ENCODE results near the gene AJM1.

AJM1 gene

DNA sequence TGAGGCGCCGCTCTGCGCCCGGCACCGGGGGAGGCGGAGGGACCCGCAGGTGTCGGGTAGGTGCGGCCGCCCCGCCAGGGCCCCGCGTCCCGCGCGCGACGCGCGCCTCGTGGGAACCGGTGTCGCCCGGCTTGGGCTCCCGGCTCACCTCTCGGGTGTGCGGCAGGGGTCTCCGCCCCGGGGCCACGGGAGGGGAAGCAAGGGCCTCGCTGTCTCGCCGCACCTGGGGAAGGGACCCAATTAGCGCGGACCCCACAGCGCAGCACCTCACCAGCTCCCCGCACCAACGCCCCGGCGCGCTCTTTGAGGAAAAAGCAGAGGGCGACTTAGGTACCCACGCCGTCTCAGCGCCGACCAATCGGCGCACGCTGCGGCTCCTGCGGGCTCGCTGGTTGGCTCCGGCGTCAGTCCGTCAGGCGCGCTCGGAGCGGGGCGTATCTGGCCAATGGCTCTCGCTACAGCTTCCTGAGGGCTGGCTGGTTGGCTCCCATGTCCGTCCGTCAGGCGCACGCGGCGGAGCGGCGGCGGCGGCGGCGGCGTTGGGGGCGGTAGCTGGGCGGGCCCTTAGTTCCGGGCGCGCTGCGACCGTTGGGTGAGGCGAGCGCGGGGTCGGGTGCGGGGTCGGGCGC, 43.8 kb downstream of the AJM1 start, which contains the start of gene TRAF2:
Gene TRAF2, plus strand, starts transcription at position 567 of the 629 bp plus-strand sequence. CDS start 12,225 bp downstream, outside the sequence.
- TF ChIP-seq POLR2A (IDR thresholded peaks at IDR 0.05; ENCODE audit: extremely low read depth, insufficient read length) = peak; percentile 83
- TF ChIP-seq, protein P1, sequence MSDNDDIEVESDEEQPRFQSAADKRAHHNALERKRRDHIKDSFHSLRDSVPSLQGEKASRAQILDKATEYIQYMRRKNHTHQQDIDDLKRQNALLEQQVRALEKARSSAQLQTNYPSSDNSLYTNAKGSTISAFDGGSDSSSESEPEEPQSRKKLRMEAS (IDR thresholded peaks at IDR 0.05; ENCODE audit: low read depth, low read length) = peak; percentile 71
- TF ChIP-seq, protein P2, sequence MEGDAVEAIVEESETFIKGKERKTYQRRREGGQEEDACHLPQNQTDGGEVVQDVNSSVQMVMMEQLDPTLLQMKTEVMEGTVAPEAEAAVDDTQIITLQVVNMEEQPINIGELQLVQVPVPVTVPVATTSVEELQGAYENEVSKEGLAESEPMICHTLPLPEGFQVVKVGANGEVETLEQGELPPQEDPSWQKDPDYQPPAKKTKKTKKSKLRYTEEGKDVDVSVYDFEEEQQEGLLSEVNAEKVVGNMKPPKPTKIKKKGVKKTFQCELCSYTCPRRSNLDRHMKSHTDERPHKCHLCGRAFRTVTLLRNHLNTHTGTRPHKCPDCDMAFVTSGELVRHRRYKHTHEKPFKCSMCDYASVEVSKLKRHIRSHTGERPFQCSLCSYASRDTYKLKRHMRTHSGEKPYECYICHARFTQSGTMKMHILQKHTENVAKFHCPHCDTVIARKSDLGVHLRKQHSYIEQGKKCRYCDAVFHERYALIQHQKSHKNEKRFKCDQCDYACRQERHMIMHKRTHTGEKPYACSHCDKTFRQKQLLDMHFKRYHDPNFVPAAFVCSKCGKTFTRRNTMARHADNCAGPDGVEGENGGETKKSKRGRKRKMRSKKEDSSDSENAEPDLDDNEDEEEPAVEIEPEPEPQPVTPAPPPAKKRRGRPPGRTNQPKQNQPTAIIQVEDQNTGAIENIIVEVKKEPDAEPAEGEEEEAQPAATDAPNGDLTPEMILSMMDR (IDR thresholded peaks at IDR 0.05; ENCODE audit: low read depth, low read length) = no peak
- peak; percentile 79 for TF ChIP-seq MYC (IDR thresholded peaks at IDR 0.05; ENCODE audit: low read depth, low read length)
- peak within 1 kb of the TSS; percentile 80 for H3K4me3 ChIP-seq (ENCODE audit: low read depth, low read length)
- DNase-seq (ENCODE audit: low read depth) = peak; percentile 99

DNA sequence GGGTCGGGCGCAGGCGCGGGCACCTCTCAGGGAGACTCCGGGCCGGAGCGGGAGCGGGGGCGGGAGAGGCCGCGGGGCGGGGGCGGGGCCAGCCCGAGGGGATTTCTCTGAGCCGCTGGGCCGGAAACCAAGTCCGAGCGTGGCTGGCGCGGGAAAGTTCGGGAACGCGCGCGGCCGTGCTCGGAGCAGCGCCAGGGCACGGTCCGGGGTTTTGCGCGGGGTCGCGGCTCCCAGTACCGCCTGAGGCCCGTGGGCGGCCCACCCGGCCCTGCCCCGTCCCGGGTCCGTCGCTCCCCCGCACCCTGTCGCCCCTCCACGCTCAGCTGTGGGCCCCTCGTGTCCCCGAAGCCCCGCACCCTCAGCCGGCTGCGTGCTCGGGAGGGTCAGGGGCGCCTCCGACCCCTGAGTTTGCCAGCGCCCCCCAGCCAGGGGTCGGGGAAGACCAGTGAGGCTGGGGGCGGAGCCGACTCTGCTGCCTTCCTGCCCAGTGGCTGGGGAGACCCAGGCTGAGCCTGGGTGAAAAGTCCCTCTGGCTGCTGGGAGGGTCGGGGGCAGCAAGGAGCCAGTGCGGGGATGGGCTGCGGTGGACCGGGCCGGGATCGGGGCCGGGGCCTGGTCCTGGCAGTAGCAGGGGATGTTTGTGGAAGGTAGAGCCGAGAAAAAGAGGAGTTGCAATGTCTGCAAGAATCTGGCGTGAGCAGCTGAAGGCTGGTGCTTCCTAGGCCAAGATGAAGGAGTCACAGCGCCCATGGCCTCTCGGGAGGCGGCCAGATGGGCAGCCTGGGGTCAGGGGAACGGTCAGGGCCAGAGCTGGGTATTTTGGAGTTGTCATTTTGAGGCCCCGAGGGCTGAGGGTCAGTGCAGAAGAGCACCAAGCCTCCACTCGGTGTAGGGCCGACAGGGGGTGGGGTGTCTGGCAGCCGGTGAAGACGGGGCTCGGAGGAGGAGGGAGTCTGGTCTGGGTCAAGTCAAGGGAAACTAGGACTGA, 44.6 kb downstream of the AJM1 start:
- peak overlapping the region; percentile 80 for H3K4me3 ChIP-seq (ENCODE audit: low read depth, low read length)
- DNase-seq (ENCODE audit: low read depth) = peak; percentile 53
- no peak for TF ChIP-seq MYC (IDR thresholded peaks at IDR 0.05; ENCODE audit: low read depth, low read length)
- TF ChIP-seq POLR2A (IDR thresholded peaks at IDR 0.05; ENCODE audit: extremely low read depth, insufficient read length) = no peak
- TF ChIP-seq, protein P2 (IDR thresholded peaks at IDR 0.05; ENCODE audit: low read depth, low read length) = no peak

DNA sequence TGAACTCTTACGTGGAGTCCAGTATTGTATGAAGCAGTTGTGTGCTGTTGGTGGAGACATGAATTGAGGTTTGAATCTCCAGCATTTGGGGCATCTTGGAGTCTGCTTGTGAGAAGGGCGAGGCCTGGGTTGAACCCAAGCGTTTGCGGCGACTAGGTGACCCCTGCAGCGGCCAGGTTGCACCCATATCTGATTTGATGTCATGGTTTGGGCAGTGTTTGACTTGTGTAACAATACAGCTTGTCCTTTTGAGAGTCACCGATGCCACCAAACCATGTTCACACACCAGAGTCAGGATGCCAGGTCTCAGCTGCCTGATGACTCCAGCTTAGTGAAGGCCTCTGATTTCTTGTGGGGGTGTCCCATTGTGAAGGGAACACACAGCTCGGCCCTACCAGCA, 46.2 kb downstream of the AJM1 start:
- TF ChIP-seq POLR2A (IDR thresholded peaks at IDR 0.05; ENCODE audit: extremely low read depth, insufficient read length) (no peak), MYC (IDR thresholded peaks at IDR 0.05; ENCODE audit: low read depth, low read length) (no peak)
- TF ChIP-seq, protein P2 (IDR thresholded peaks at IDR 0.05; ENCODE audit: low read depth, low read length) = no peak
- TF ChIP-seq, protein P1 (IDR thresholded peaks at IDR 0.05; ENCODE audit: low read depth, low read length) = no peak
- H3K4me3 ChIP-seq (ENCODE audit: low read depth, low read length) = no peak overlapping the region
- no peak for DNase-seq (ENCODE audit: low read depth)

DNA sequence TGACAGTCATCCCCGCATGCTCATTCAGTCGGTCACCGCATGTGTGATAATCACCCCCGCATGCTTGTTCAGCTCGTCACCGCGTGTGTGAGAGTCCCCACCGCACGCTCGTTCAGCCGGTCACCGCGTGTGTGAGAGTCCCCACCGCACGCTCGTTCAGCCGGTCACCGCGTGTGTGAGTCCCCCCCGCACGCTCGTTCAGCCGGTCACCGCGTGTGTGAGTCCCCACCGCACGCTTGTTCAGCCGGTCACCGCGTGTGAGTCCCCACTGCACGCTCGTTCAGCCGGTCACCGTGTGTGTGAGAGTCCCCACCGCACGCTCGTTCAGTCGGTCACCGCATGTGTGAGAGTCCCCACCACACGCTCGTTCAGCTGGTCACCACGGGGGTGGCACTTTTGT, 47.6 kb downstream of the AJM1 start:
- no peak overlapping the region for H3K4me3 ChIP-seq (ENCODE audit: low read depth, low read length)
- no peak for DNase-seq (ENCODE audit: low read depth)
- TF ChIP-seq MYC (IDR thresholded peaks at IDR 0.05; ENCODE audit: low read depth, low read length) (no peak), POLR2A (IDR thresholded peaks at IDR 0.05; ENCODE audit: extremely low read depth, insufficient read length) (no peak)
- TF ChIP-seq, protein P2 (IDR thresholded peaks at IDR 0.05; ENCODE audit: low read depth, low read length) = no peak
- TF ChIP-seq, protein P1 (IDR thresholded peaks at IDR 0.05; ENCODE audit: low read depth, low read length) = no peak

DNA sequence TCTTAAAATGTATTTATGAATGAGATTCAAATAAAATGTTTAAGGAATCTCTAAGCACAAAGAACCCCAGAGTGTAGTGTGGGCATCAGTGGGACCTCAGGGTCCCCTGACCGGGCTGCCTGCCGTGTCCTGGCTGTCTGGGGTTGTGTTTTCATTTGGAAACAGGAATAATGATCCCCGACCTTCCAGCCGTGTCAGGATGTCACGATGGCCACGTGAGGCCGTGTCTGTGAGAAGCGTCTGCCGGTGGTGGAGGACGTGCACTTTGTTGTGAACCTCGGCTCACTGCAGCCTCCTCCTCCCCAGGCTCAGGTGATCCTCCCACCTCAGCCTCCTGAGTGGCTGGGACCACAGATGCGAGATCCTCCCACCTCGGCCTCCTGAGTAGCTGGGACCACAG, 48.4 kb downstream of the AJM1 start:
- no peak for DNase-seq (ENCODE audit: low read depth)
- H3K4me3 ChIP-seq (ENCODE audit: low read depth, low read length) = no peak overlapping the region
- TF ChIP-seq MYC (IDR thresholded peaks at IDR 0.05; ENCODE audit: low read depth, low read length) (no peak), POLR2A (IDR thresholded peaks at IDR 0.05; ENCODE audit: extremely low read depth, insufficient read length) (no peak)
- TF ChIP-seq, protein P2 (IDR thresholded peaks at IDR 0.05; ENCODE audit: low read depth, low read length) = no peak
- TF ChIP-seq, protein P1 (IDR thresholded peaks at IDR 0.05; ENCODE audit: low read depth, low read length) = no peak

Data from NB4 (cell line).